ENCODE results near the gene USP28. TPM values are rescaled to one million over a fixed set of nuclear protein-coding genes. Genes with fewer than 3 reads are reported as not detected.

USP28 gene
- total and polyA plus RNA-seq, 7 experiments from 2014 or later = 12.0 to 50.3 (median 19.0) TPM

DNA sequence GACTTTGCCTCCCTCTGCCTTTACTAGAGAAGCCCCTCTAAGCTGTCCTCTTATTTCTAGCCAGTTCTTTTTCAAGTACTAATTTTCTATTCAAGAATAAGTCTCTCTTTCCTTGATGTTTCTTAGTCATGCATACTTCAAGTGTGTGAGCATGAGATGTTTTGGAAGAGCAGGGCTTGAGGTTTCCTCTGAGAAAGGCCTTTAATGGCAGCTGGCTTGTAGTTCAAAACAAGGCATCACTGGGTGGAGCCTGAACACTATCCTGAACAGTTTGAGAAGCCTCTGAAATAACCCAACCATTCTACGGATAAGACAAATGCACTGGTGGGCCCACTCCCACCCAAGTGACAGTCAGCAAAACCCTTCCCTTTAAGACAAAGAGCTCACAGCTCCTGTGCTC lies 58.2 kb downstream of the USP28 start:
- H3K27ac Mint-ChIP-seq = no peak overlapping the region
- DNase-seq (no peak), ATAC-seq (no peak)
- H3K27me3 ChIP-seq (ENCODE audit: control insufficient read depth in 2 of 2, insufficient read depth in 2 of 2, low read length in 2 of 2) = no peaks in the 10 kb centered on the region
- intact Hi-C loops (cut with micrococcal nuclease) = no loop called here
- no peaks in the 10 kb centered on the region for H3K9me3 Mint-ChIP-seq
- no peaks in the 10 kb centered on the region for H3K4me1 ChIP-seq (ENCODE audit: control insufficient read depth in 2 of 2, insufficient read depth in 2 of 2, low read length in 2 of 2)
- ChIA-PET CTCF (no interaction called here), POLR2A (no interaction called here)
- H3K27me3 Mint-ChIP-seq = no peaks in the 10 kb centered on the region
- H3K4me1 Mint-ChIP-seq = peaks cover 0 to 3% (median 0%) of the 10 kb centered on the region in 7 donors
- peaks cover 0 to 4% (median 0%) of the 10 kb centered on the region in 3 experiments for H3K36me3 ChIP-seq (ENCODE audit: control insufficient read depth in 2 of 3, insufficient read depth in 3 of 3, low read length in 3 of 3)
- peaks cover 7 to 65% (median 34%) of the 10 kb centered on the region in 5 donors for H3K36me3 Mint-ChIP-seq
- H3K4me3 Mint-ChIP-seq = no peak overlapping the region
- H3K4me3 ChIP-seq (ENCODE audit: low read length) = no peak overlapping the region
- H3K9me3 ChIP-seq (ENCODE audit: control insufficient read depth in 2 of 3, low read length in 3 of 3) = no peaks in the 10 kb centered on the region
- H3K27ac ChIP-seq (ENCODE audit: low read depth, low read length) = no peak overlapping the region

- ChIA-PET CTCF (interaction anchor here (0.7 kb wide), 1 partner anchor 1674 kb away, joined by 3 read pairs; no protein-coding TSS in a partner anchor), POLR2A (no interaction called here)
- H3K4me3 ChIP-seq (ENCODE audit: low read length) = no peak overlapping the region
- no peaks in the 10 kb centered on the region for H3K9me3 ChIP-seq (ENCODE audit: control insufficient read depth in 2 of 3, low read length in 3 of 3)
- Mint-ChIP-seq H3K27ac (peak overlapping the region in 1 of 9 donors; percentile 43), H3K9me3 (no peaks in the 10 kb centered on the region), H3K27me3 (no peaks in the 10 kb centered on the region), H3K4me3 (no peak overlapping the region), H3K4me1 (peaks cover 0 to 3% (median 0%) of the 10 kb centered on the region in 7 donors), H3K36me3 (peaks cover 0 to 63% (median 30%) of the 10 kb centered on the region in 5 donors)
- H3K27me3 ChIP-seq (ENCODE audit: control insufficient read depth in 2 of 2, insufficient read depth in 2 of 2, low read length in 2 of 2) = no peaks in the 10 kb centered on the region
- no peak for DNase-seq
- ATAC-seq = no peak
- H3K27ac ChIP-seq (ENCODE audit: low read depth, low read length) = no peak overlapping the region
- H3K4me1 ChIP-seq (ENCODE audit: control insufficient read depth in 2 of 2, insufficient read depth in 2 of 2, low read length in 2 of 2) = no peaks in the 10 kb centered on the region
- peaks cover 0 to 4% (median 0%) of the 10 kb centered on the region in 3 experiments for H3K36me3 ChIP-seq (ENCODE audit: control insufficient read depth in 2 of 3, insufficient read depth in 3 of 3, low read length in 3 of 3)
- intact Hi-C loops (cut with micrococcal nuclease) = loop anchor here in 1 of 2 donors (5.0 kb wide), 1 partner anchor 43 kb away; no protein-coding TSS in a partner anchor
These were observed 61.2 kb downstream of the USP28 start for GRCh38 chr11:113814181-113814580.

GRCh38 chr11:113808931-113809330 lies 66.4 kb downstream of the USP28 start:
- H3K27ac ChIP-seq (ENCODE audit: low read depth, low read length) = no peak overlapping the region
- Mint-ChIP-seq H3K4me1 (peaks cover 0 to 2% (median 0%) of the 10 kb centered on the region in 7 donors), H3K36me3 (peaks cover 6 to 71% (median 30%) of the 10 kb centered on the region in 5 donors), H3K4me3 (no peak overlapping the region), H3K9me3 (no peaks in the 10 kb centered on the region), H3K27ac (no peak overlapping the region), H3K27me3 (no peaks in the 10 kb centered on the region)
- POLR2A ChIA-PET = no interaction called here
- H3K9me3 ChIP-seq (ENCODE audit: control insufficient read depth in 2 of 3, low read length in 3 of 3) = no peaks in the 10 kb centered on the region
- H3K27me3 ChIP-seq (ENCODE audit: control insufficient read depth in 2 of 2, insufficient read depth in 2 of 2, low read length in 2 of 2) = no peaks in the 10 kb centered on the region
- H3K36me3 ChIP-seq (ENCODE audit: control insufficient read depth in 2 of 3, insufficient read depth in 3 of 3, low read length in 3 of 3) = peaks cover 3 to 34% (median 14%) of the 10 kb centered on the region in 3 experiments
- H3K4me1 ChIP-seq (ENCODE audit: control insufficient read depth in 2 of 2, insufficient read depth in 2 of 2, low read length in 2 of 2) = no peaks in the 10 kb centered on the region
- CTCF ChIA-PET = no interaction called here
- ATAC-seq = no peak
- DNase-seq = no peak
- intact Hi-C loops (cut with micrococcal nuclease) = no loop called here
- no peak overlapping the region for H3K4me3 ChIP-seq (ENCODE audit: low read length)

DNA sequence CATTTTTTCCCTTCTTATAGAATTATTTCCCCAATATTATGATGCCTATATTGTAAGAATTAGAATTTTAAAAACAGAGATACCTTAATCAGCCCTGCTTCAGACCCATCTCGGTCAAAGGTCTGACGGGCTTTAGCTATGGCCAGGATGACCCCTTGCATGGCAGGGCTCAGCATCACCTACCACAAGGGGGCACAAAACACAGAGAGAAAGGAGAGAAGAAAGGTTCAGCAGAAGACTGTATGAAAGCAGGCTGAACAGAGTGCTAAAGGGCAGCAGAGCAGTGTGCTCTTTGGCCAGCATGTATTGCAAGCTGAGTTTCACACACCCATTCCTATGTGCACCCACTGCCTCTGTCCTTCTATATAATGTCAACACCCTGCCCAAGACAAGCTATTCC lies 69.0 kb downstream of the USP28 start:
- no peak overlapping the region for H3K27ac ChIP-seq (ENCODE audit: low read depth, low read length)
- DNase-seq (no peak), ATAC-seq (no peak)
- ChIA-PET POLR2A (interaction anchor here (0.6 kb wide), 1 partner anchor 596 kb away, joined by 6 read pairs; no protein-coding TSS in a partner anchor), CTCF (no interaction called here)
- Mint-ChIP-seq H3K4me1 (peaks cover 0 to 2% (median 0%) of the 10 kb centered on the region in 7 donors), H3K27me3 (no peaks in the 10 kb centered on the region), H3K36me3 (peaks cover 6 to 71% (median 29%) of the 10 kb centered on the region in 5 donors), H3K4me3 (no peak overlapping the region), H3K27ac (no peak overlapping the region), H3K9me3 (no peaks in the 10 kb centered on the region)
- intact Hi-C loops (cut with micrococcal nuclease) = loop anchor here (1.0 kb wide), 2 partner anchors 69 to 455 kb away; partner anchors contain the start of gene USP28 (in 1 of the 2)
- H3K4me1 ChIP-seq (ENCODE audit: control insufficient read depth in 2 of 2, insufficient read depth in 2 of 2, low read length in 2 of 2) = no peaks in the 10 kb centered on the region
- no peak overlapping the region for H3K4me3 ChIP-seq (ENCODE audit: low read length)
- H3K9me3 ChIP-seq (ENCODE audit: control insufficient read depth in 2 of 3, low read length in 3 of 3) = no peaks in the 10 kb centered on the region
- H3K36me3 ChIP-seq (ENCODE audit: control insufficient read depth in 2 of 3, insufficient read depth in 3 of 3, low read length in 3 of 3) = peaks cover 3 to 56% (median 21%) of the 10 kb centered on the region in 3 experiments
- no peaks in the 10 kb centered on the region for H3K27me3 ChIP-seq (ENCODE audit: control insufficient read depth in 2 of 2, insufficient read depth in 2 of 2, low read length in 2 of 2)

GRCh38 chr11:113805640-113806039 lies 69.7 kb downstream of the USP28 start:
- H3K4me3 ChIP-seq (ENCODE audit: low read length) = no peak overlapping the region
- peaks cover 3 to 61% (median 21%) of the 10 kb centered on the region in 3 experiments for H3K36me3 ChIP-seq (ENCODE audit: control insufficient read depth in 2 of 3, insufficient read depth in 3 of 3, low read length in 3 of 3)
- H3K9me3 ChIP-seq (ENCODE audit: control insufficient read depth in 2 of 3, low read length in 3 of 3) = no peaks in the 10 kb centered on the region
- Mint-ChIP-seq H3K27me3 (no peaks in the 10 kb centered on the region), H3K4me1 (peaks cover 0 to 2% (median 0%) of the 10 kb centered on the region in 7 donors), H3K36me3 (peaks cover 6 to 71% (median 30%) of the 10 kb centered on the region in 5 donors), H3K27ac (no peak overlapping the region), H3K4me3 (no peak overlapping the region), H3K9me3 (no peaks in the 10 kb centered on the region)
- ChIA-PET CTCF (interaction anchor here (0.7 kb wide), 1 partner anchor 20 kb away, joined by 4 read pairs; no protein-coding TSS in a partner anchor), POLR2A (no interaction called here)
- no peak for DNase-seq
- ATAC-seq = no peak
- intact Hi-C loops (cut with micrococcal nuclease) = loop anchor here (1.0 kb wide), 2 partner anchors 70 to 456 kb away; partner anchors contain the start of gene USP28 (in 1 of the 2)
- H3K27ac ChIP-seq (ENCODE audit: low read depth, low read length) = no peak overlapping the region
- H3K27me3 ChIP-seq (ENCODE audit: control insufficient read depth in 2 of 2, insufficient read depth in 2 of 2, low read length in 2 of 2) = no peaks in the 10 kb centered on the region
- H3K4me1 ChIP-seq (ENCODE audit: control insufficient read depth in 2 of 2, insufficient read depth in 2 of 2, low read length in 2 of 2) = no peaks in the 10 kb centered on the region

DNA sequence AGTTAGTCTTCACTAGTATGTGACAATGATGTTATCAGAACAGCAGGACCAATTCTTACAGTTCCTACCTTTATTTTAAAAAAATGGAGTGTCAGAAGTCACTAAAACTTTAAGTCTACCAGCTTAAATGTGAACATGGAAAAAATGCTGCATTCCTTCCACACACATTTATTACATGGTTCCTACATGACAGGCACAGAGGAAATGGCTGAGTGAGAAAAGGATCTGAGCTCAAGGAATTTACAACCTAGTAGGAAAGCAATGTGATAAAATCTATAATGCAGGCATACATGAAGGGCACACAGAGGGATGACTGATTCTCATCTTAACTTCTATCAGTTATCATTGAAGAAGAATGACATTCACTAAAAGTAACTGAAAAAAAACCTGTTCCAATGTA lies 72.8 kb downstream of the USP28 start:
- peaks cover 0 to 60% (median 16%) of the 10 kb centered on the region in 3 experiments for H3K36me3 ChIP-seq (ENCODE audit: control insufficient read depth in 2 of 3, insufficient read depth in 3 of 3, low read length in 3 of 3)
- no peaks in the 10 kb centered on the region for H3K27me3 ChIP-seq (ENCODE audit: control insufficient read depth in 2 of 2, insufficient read depth in 2 of 2, low read length in 2 of 2)
- H3K27ac ChIP-seq (ENCODE audit: low read depth, low read length) = no peak overlapping the region
- Mint-ChIP-seq H3K27me3 (no peaks in the 10 kb centered on the region), H3K4me3 (no peak overlapping the region), H3K27ac (peak overlapping the region in 1 of 9 donors; percentile 2), H3K4me1 (peaks cover 0 to 2% (median 0%) of the 10 kb centered on the region in 7 donors), H3K9me3 (no peaks in the 10 kb centered on the region), H3K36me3 (peaks cover 0 to 60% (median 25%) of the 10 kb centered on the region in 5 donors)
- DNase-seq = no peak
- no peaks in the 10 kb centered on the region for H3K9me3 ChIP-seq (ENCODE audit: control insufficient read depth in 2 of 3, low read length in 3 of 3)
- no peak overlapping the region for H3K4me3 ChIP-seq (ENCODE audit: low read length)
- CTCF ChIA-PET = no interaction called here
- POLR2A ChIA-PET = no interaction called here
- ATAC-seq = no peak
- H3K4me1 ChIP-seq (ENCODE audit: control insufficient read depth in 2 of 2, insufficient read depth in 2 of 2, low read length in 2 of 2) = no peaks in the 10 kb centered on the region
- intact Hi-C loops (cut with micrococcal nuclease) = no loop called here
